HG03520 (cell line): ENCODE measurements around the gene PRPSAP1.
A peak's percentile ranks its signal among the peaks of the same experiment; 100 is the strongest.

Experiments
- ATAC-seq: cut with Tn5 transposase; IDR thresholded peaks from one replicate; pipeline ENCODE4 v1.9.1; 2021; ENCODE audit warnings: mild to moderate bottlenecking, moderate library complexity; ENCODE audit not compliant: unreplicated experiment

The PRPSAP1 gene

GRCh38 chr17:76278952-76279741, 74.6 kb downstream of the PRPSAP1 start:
- ATAC-seq: peak; percentile 47

- no peak for ATAC-seq
Measured at GRCh38 chr17:76278268-76278908, 75.3 kb downstream of the PRPSAP1 start.

- ATAC-seq: no peak
Measured at GRCh38 chr17:76277300-76278267, 76.1 kb downstream of the PRPSAP1 start.

DNA sequence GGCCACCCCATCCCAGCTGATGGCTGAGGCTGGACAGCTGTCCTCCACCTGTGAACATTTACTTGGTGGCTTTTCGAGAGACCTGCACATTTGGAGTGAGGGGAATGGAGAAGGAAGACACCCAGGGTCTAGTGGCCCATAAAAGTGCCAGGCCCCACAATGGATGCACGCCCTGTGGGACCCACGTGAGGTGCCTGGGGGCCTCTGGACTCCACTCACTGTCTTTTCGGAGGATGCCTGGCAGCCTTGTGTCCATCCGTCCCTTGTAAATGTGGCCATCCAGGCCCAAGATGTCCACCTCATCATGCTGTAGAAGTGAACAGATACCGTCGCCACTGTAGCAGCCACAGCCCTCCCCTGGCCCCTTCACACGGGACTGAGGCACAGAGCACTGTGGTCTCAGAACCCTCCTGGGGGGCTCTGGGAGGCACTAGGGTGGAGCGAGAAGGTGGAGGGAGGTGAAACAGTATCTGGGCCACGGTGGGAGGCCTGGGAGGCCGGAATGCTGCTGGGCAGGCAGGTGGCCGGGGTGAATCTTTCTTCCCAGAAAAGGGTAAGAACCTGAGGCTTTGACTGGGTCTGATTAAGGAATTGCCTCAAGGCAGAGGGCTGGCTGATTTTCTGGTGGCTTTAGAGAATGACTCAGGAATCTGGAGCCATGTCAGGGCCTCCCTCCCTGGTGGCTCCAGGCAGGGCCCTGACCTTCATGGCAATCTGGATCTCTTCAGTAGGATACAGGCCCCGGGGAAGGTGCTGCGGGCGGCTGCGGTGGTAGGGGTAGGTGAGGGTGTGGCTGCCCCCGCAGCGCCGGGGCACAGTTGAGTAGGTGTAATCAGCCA, 77.0 kb downstream of the PRPSAP1 start:
- no peak for ATAC-seq

DNA sequence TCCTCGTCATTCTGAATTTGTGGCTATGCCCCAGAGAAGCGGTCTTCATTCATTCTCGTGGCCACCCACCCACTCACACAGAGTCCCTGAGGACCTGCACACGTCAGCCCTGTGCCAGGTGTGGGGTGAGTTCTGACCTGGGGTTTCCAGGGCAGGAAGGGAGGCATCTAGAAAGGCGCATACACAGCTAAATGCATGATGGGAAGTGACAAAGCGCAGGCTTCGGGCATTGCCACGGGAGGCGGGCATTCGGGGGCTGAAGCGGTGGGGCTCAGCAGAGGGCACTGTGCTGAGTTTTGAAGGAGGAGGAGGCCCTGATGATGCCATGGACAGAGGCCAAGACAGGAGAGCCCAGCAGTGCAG, 77.7 kb downstream of the PRPSAP1 start:
- ATAC-seq: no peak

- ATAC-seq: no peak
Measured at GRCh38 chr17:76275382-76276068, 78.2 kb downstream of the PRPSAP1 start.

GRCh38 chr17:76274112-76274956, 79.4 kb downstream of the PRPSAP1 start:
- ATAC-seq: no peak

DNA sequence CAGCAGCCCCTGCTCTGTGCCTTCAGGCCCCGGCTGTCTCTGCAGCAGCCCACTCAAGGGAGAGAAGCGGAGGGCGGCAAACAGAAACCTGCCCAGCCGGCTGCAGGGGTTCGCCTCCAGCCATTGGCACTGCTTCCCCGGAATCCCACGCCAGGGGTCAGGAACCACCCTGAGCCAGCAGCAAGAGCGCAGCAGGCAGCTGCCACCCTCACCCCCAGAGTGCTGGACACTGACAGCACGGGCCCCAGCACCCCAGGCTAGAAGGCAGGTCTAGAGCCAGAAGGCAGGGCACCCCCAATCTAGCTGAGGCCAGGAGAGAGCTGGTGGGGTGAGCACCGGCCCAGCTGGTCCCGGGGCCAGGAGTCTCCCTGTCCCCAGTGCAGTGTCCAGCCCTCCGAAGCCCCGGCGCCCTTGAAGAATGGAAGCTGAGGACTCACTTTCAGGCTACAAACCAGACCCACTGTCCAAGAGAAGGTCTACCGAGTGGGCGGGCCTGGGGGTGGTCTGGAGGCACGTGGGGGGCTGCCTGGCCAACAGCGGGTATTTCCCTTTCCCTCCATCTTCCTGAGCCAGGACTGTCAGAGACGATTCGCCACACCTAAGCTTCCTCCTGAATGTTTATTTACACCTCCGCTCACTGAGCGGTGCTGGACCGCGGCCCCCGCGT, 80.1 kb downstream of the PRPSAP1 start:
- ATAC-seq: no peak

- ATAC-seq: peak; percentile 11
Measured at GRCh38 chr17:76272541-76273444, 80.9 kb downstream of the PRPSAP1 start.

DNA sequence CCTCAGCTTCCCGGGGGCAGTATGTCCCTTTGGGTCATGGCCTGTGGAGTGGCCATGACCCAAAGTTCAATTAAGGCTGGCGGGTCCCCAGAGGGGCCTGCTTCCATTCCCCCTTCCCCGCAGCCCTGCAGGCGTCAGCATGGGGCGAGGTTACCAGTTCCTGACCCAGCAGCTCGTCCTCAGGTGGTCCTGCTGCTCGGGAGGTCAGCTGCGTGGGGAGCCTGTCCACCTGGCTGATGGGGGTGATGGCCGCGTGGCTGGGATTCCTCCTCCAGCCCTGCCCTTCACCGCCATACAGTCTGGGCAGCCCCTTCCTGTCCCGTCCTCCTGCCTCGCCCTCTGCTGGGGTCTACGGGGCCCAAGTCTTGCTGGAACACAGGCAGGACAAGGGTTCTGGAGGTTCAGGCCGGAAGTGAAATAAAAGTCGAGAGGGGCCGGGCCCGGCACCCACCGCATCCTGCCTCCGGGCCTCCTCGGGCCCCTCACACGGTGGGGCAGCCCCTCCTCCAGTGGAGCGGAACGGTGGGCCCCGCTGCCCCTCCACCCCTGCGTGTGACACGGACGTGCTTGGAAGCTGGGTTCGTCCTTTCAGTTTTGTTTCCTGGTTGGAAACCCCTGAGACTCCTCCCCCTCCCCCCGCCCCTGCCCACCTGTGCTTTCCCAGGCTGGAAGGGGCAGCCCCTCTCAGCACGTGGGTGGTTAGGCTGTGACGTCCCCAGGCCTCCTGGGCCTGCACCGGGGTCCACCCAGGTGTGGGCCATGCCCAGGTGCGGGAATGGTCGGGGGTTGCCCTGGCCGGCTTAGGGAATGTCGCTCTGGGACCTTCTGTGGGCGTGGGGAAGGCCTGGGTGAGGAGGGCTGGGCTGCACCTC, 81.8 kb downstream of the PRPSAP1 start:
- ATAC-seq: peak; percentile 41

- ATAC-seq: no peak
Measured at GRCh38 chr17:76270770-76271668, 82.7 kb downstream of the PRPSAP1 start.

DNA sequence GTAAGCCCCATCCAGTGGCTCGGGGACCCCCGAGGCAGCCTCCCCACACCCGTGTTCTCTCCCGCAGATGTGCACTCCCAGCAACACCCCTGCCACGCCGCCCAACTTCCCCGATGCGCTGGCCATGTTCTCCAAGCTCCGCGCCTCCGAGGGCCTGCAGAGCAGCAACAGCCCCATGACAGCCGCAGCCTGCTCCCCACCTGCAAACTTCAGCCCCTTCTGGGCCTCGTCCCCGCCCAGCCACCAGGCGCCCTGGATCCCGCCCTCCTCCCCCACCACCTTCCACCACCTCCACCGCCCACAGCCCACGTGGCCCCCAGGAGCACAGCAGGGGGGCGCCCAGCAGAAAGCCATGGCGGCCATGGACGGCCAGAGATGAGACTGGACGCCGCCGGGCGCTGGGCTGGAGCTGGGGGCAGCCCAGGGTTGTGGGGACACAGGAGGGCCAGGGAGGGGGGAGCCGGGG, 83.6 kb downstream of the PRPSAP1 start:
- no peak for ATAC-seq

DNA sequence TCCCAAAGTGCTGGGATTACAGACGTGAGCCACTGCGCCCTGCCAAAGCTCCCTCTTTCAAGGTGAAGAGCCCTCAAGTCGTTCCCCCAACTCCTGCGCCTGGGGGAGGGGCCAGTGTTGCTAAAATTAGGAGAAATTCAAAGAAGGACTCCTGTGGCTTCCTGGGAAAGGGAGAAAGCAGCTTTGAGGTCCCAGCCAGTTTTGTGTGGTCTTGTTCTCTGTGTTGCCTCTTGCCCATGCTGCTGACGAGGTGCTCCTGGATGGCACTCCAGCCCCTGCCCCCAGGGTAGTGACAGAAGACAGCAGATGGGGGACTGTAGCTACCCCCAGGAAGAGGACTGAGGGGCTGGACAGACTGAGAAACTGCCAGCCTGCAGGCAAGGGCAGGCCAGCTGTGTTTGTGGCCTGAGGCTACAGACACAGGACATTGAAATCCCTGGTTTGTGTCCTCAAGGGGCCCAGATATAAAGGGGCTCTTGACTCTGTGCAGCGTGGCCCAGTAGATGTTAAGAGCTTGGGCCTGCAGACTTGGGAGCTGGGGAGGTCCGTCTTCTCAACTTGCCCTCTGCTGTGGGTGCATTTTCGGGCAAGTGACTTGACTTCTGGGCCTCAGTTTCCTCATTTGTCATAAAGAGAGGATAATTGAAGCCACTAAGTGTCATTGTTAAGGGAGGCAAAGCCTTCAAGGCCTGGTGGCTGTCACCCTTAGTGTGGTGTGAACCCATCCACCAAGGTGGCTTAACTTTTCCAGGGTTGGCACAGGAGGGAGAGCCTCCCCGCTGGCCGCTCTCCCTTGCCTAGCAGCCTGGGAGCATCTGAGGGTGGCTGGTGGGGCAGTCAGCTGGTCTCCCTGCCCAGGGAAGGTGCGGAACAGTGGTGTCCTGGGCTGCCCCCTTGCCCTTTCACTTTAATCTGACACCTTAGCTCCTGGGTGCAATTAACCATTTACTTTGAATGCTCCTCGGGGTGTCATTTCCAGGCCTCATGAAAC, 84.4 kb downstream of the PRPSAP1 start:
- ATAC-seq: no peak
